ENCODE measurements around the gene LTB.

Gene LTB

GRCh38 chr6:31575335-31575901 is 6.8 kb downstream of the LTB start, which contains the start of gene TNF:
Gene TNF (plus strand): TSS chr6:31575565. CDS start chr6:31575742, 177 bp downstream.
- peak; percentile 69 for DNase-seq

- DNase-seq: no peak
Observed at GRCh38 chr6:31574106-31575061, 7.8 kb downstream of the LTB start.

- DNase-seq: no peak
Observed at GRCh38 chr6:31573239-31574105, 8.8 kb downstream of the LTB start.

GRCh38 chr6:31572041-31572911 is 9.9 kb downstream of the LTB start, which contains the start of gene LTA:
Gene LTA (plus strand): TSS chr6:31572289. CDS start chr6:31572743, 454 bp downstream.
- peak; percentile 70 for DNase-seq

GRCh38 chr6:31569861-31570536 is 12.2 kb downstream of the LTB start:
- no peak for DNase-seq

- peak; percentile 72 for DNase-seq
Observed at GRCh38 chr6:31568537-31568961, 13.7 kb downstream of the LTB start.

- no peak for DNase-seq
Observed at GRCh38 chr6:31567531-31568370, 14.5 kb downstream of the LTB start.

- DNase-seq: no peak
Observed at GRCh38 chr6:31560697-31561058, 21.5 kb downstream of the LTB start.

GRCh38 chr6:31559958-31560696 is 22.1 kb downstream of the LTB start:
- DNase-seq: no peak

- DNase-seq: no peak
Observed at GRCh38 chr6:31559606-31559957, 22.6 kb downstream of the LTB start.

- peak; percentile 61 for DNase-seq
Observed at GRCh38 chr6:31558631-31559500, 23.4 kb downstream of the LTB start.

- DNase-seq: no peak
Observed at GRCh38 chr6:31558318-31558625, 24.0 kb downstream of the LTB start.

- no peak for DNase-seq
Observed at GRCh38 chr6:31557443-31558317, 24.5 kb downstream of the LTB start.

- DNase-seq: no peak
Observed at GRCh38 chr6:31556307-31556706, 25.9 kb downstream of the LTB start.

GRCh38 chr6:31551371-31551770 is 30.9 kb downstream of the LTB start:
- peak; percentile 59 for DNase-seq

- no peak for DNase-seq
Observed at GRCh38 chr6:31548544-31548873, 33.7 kb downstream of the LTB start.

GRCh38 chr6:31547727-31548543 is 34.3 kb downstream of the LTB start:
- DNase-seq: no peak

Measured in effector CD4-positive, alpha-beta T cell (primary cell).